ENCODE data around the gene ZCCHC2. TPM values are rescaled to one million over a fixed set of nuclear protein-coding genes. Genes with fewer than 3 reads are reported as not detected.

ZCCHC2 gene
- total RNA-seq, 1 experiment from 2014 or later, result 12.4 TPM

- no peaks in the 10 kb centered on the region for H3K79me1 ChIP-seq (ENCODE audit: insufficient read depth, low read depth, low read length, poor library complexity, severe bottlenecking)
- DNase-seq, result no peak
- H2BK15ac ChIP-seq (ENCODE audit: low read depth, low read length), result no peak overlapping the region
- H3K4me1 ChIP-seq (ENCODE audit: insufficient read depth, low read length), result no peaks in the 10 kb centered on the region
- H3K9ac ChIP-seq (ENCODE audit: extremely low read depth, insufficient read length, low read length), result no peak overlapping the region
- Mint-ChIP-seq H3K4me3 (no peak overlapping the region), H3K27ac (no peak overlapping the region), H3K4me1 (no peaks in the 10 kb centered on the region), H3K27me3 (ENCODE audit: low read depth) (peaks cover 2% of the 10 kb centered on the region; the same call in 1 of the 2 replicates), H3K36me3 (ENCODE audit: insufficient read depth in 1 of 3, low read depth in 3 of 3) (no peaks in the 10 kb centered on the region; a peak in 1 of 7 replicates), H3K9me3 (no peaks in the 10 kb centered on the region)
- no peak overlapping the region for H2BK120ac ChIP-seq (ENCODE audit: low read depth, low read length, poor library complexity, severe bottlenecking)
- H4K20me1 ChIP-seq (ENCODE audit: control insufficient read depth, insufficient read depth, insufficient read length), result no peaks in the 10 kb centered on the region
- no peaks in the 10 kb centered on the region for H3K79me2 ChIP-seq (ENCODE audit: insufficient read depth, low read length)
- H3K9me3 ChIP-seq (ENCODE audit: control insufficient read depth, low read depth, low read length), result no peaks in the 10 kb centered on the region
- no peak overlapping the region for H2AK5ac ChIP-seq (ENCODE audit: insufficient read length, low read length)
- no peak overlapping the region for H3K4ac ChIP-seq (ENCODE audit: low read depth, low read length)
- H4K91ac ChIP-seq (ENCODE audit: insufficient read length, low read depth, low read length), result no peak overlapping the region
- no CpG with 5 or more reads among the region's 1 CpG for WGBS (ENCODE audit: extremely low coverage, insufficient read length, low lambda C conversion rate)
- H3K4me2 ChIP-seq (ENCODE audit: insufficient read depth, insufficient read length, low read length), result no peak overlapping the region
- no peak overlapping the region for H3T11ph ChIP-seq (ENCODE audit: low read length)
- H4K5ac ChIP-seq (ENCODE audit: insufficient read length, low read depth, low read length), result no peak overlapping the region
- H2BK5ac ChIP-seq (ENCODE audit: insufficient read length, low read length), result no peak overlapping the region
- no peak overlapping the region for H3K27ac ChIP-seq (ENCODE audit: insufficient read length, low read depth, low read length)
- H3K18ac ChIP-seq (ENCODE audit: insufficient read length, low read depth, low read length), result no peak overlapping the region
- H3K23me2 ChIP-seq (ENCODE audit: insufficient read length, low read depth, low read length, poor library complexity, severe bottlenecking), result no peaks in the 10 kb centered on the region
- H3K14ac ChIP-seq (ENCODE audit: insufficient read depth, low read length), result no peak overlapping the region
- H3K56ac ChIP-seq (ENCODE audit: insufficient read length, low read depth, low read length), result no peak overlapping the region
- no peaks in the 10 kb centered on the region for H3K27me3 ChIP-seq (ENCODE audit: insufficient read depth, low read length)
- no peak overlapping the region for H2AFZ ChIP-seq (ENCODE audit: low read length)
- no peak overlapping the region for H2BK20ac ChIP-seq (ENCODE audit: low read depth, low read length, poor library complexity, severe bottlenecking)
- no peak for TF ChIP-seq CTCF (conservative IDR thresholded peaks at IDR 0.05)
- no peak overlapping the region for H4K8ac ChIP-seq (replicated peaks; ENCODE audit: insufficient read length, low read depth, low read length)
- no peak overlapping the region for H2BK12ac ChIP-seq (ENCODE audit: insufficient read length, low read depth, low read length)
- H3K23ac ChIP-seq (ENCODE audit: insufficient read length, low read depth, low read length), result no peak overlapping the region
Measured at GRCh38 chr18:62618735-62619134, 95.9 kb downstream of the ZCCHC2 start.

All from H9 (cell line).